SK-N-SH (cell line): ENCODE measurements around the gene TOP3B. TPM values are rescaled to one million over a fixed set of nuclear protein-coding genes. Genes with fewer than 3 reads are reported as not detected.

ENCODE experiments used
- CTCF ChIA-PET: fragments of 300-600, 350-600 bp; formaldehyde crosslinking; extraction: SDS; loops from one replicate; lab custom pipeline; 2021; lab: Yijun Ruan, JAX
- POLR2A ChIA-PET: fragments of 350-600 bp; sonication (Branson Sonifier 250); formaldehyde crosslinking; extraction: SDS; loops from one replicate; lab custom pipeline; 2020; ENCODE audit warnings: antibody characterized with exemption, inconsistent platforms; lab: Yijun Ruan, JAX
- DNase-seq: peaks from one replicate; pipeline ENCODE4 v3.0.0; 2012
- H2AFZ ChIP-seq: fragments of 200-600 bp; sonication (generic); 2 replicates; pipeline ENCODE4 v1.8.1; 2016; ENCODE audit warnings: antibody characterized with exemption, mild to moderate bottlenecking, low read depth
- H3F3A ChIP-seq: fragments of 200-600 bp; sonication (generic); replicated peaks from 2 replicates; pipeline ENCODE3; 2016; ENCODE audit warnings: antibody characterized with exemption, mild to moderate bottlenecking; ENCODE audit not compliant: insufficient read depth
- H3K27ac ChIP-seq, 2 experiments: fragments of 200-500 bp in 1 of 2; fragments of 200-600 bp in 1 of 2; sonication (Bioruptor generic) in 1 of 2; sonication (generic), shearing (Covaris generic) in 1 of 2; 2 replicates each; pipeline versions ENCODE4 v1.5.1 to v1.6.1; 2014 to 2016; ENCODE audit warnings: low read depth in 2 of 2, inconsistent platforms in 1 of 2, low read length in 1 of 2, mild to moderate bottlenecking in 1 of 2, mixed read lengths in 1 of 2
- H3K27me3 ChIP-seq: fragments of 200-600 bp; sonication (generic), shearing (Covaris generic); 2 replicates; pipeline ENCODE4 v1.6.1; 2016; ENCODE audit warnings: mixed run types; ENCODE audit not compliant: insufficient read depth
- H3K36me3 ChIP-seq, 2 experiments: fragments of 200-500 bp in 1 of 2; fragments of 200-600 bp in 1 of 2; sonication (Bioruptor generic) in 1 of 2; sonication (generic) in 1 of 2; replicated peaks in 1 of 2; 2 replicates each; pipeline versions ENCODE3 to v1.5.1; 2014 to 2016; ENCODE audit warnings: low read length in 1 of 2, mild to moderate bottlenecking in 1 of 2; ENCODE audit not compliant: insufficient read depth in 2 of 2, control insufficient read depth in 1 of 2
- H3K4me1 ChIP-seq, 2 experiments: fragments of 200-500 bp in 1 of 2; fragments of 200-600 bp in 1 of 2; sonication (Bioruptor generic) in 1 of 2; sonication (generic), shearing (Covaris generic) in 1 of 2; 2 replicates each; pipeline versions ENCODE4 v1.5.1 to v1.6.1; 2014 to 2016; ENCODE audit warnings: low read depth in 1 of 2, low read length in 1 of 2, mixed run types in 1 of 2; ENCODE audit not compliant: insufficient read depth in 2 of 2, control insufficient read depth in 1 of 2
- H3K4me2 ChIP-seq: fragments of 200-600 bp; sonication (generic), shearing (Covaris generic); 2 replicates; pipeline ENCODE4 v1.6.1; 2017; ENCODE audit warnings: mixed run types
- H3K4me3 ChIP-seq, 2 experiments: fragments of 200-500 bp in 1 of 2; fragments of 200-600 bp in 1 of 2; sonication (Bioruptor generic) in 1 of 2; sonication (generic), shearing (Covaris generic) in 1 of 2; 2 replicates each; pipeline versions ENCODE4 v1.5.1 to v1.8.1; 2014 to 2016; ENCODE audit warnings: low read depth in 2 of 2, inconsistent platforms in 1 of 2, low read length in 1 of 2, mild to moderate bottlenecking in 1 of 2, mixed read lengths in 1 of 2, moderate library complexity in 1 of 2
- H3K79me2 ChIP-seq: fragments of 200-600 bp; sonication (generic); 2 replicates; pipeline ENCODE4 v1.8.1; 2017; ENCODE audit warnings: mild to moderate bottlenecking; ENCODE audit not compliant: insufficient read depth
- H3K9ac ChIP-seq: fragments of 200-600 bp; sonication (generic); 2 replicates; pipeline ENCODE4 v1.6.1; 2017; ENCODE audit warnings: mixed run types
- H3K9me2 ChIP-seq: fragments of 200-600 bp; sonication (generic); 2 replicates; pipeline ENCODE4 v1.6.1; 2017; ENCODE audit warnings: mixed run types
- H3K9me3 ChIP-seq: fragments of 200-600 bp; sonication (generic); 2 replicates; pipeline ENCODE4 v1.6.1; 2017; ENCODE audit warnings: mixed run types, mild to moderate bottlenecking, moderate library complexity
- H4K20me1 ChIP-seq: fragments of 200-600 bp; sonication (generic); 2 replicates; pipeline ENCODE4 v1.6.1; 2017; ENCODE audit warnings: mild to moderate bottlenecking, mixed run types; ENCODE audit not compliant: insufficient read depth
- CHD2 ChIP-seq: fragments of 150-350 bp; IDR thresholded peaks from 2 replicates; pipeline ENCODE4 v1.6.1; 2018; ENCODE audit warnings: low read length; ENCODE audit not compliant: partially characterized antibody
- ELF1 ChIP-seq: IDR thresholded peaks from 2 replicates; pipeline ENCODE4 v1.4.0; 2012
- EZH2phosphoT487 ChIP-seq: fragments of 200-600 bp; sonication (generic); IDR thresholded peaks from 2 replicates; pipeline ENCODE4 v1.6.1; 2017; ENCODE audit warnings: low read depth, mixed run types, mild to moderate bottlenecking, antibody characterized with exemption, moderate library complexity, borderline replicate concordance
- FOXM1 ChIP-seq: IDR thresholded peaks from 2 replicates; pipeline ENCODE4 v1.4.0; 2012; ENCODE audit warnings: low read depth, mild to moderate bottlenecking
- GABPA ChIP-seq: IDR thresholded peaks from 2 replicates; pipeline ENCODE4 v1.4.0; 2012; ENCODE audit warnings: low read depth, mild to moderate bottlenecking
- JUND ChIP-seq: IDR thresholded peaks from 2 replicates; pipeline ENCODE4 v1.4.0; 2012
- MAX ChIP-seq: IDR thresholded peaks from 2 replicates; pipeline ENCODE4 v1.4.0; 2012; ENCODE audit warnings: low read depth
- MEF2A ChIP-seq: IDR thresholded peaks from 2 replicates; pipeline ENCODE4 v1.4.0; 2012; ENCODE audit warnings: low read depth, borderline replicate concordance
- MXI1 ChIP-seq: IDR thresholded peaks from 2 replicates; pipeline ENCODE4 v1.6.1; 2012; ENCODE audit warnings: mild to moderate bottlenecking, low read depth, low read length, improper control_type of control experiment
- NFIC ChIP-seq: IDR thresholded peaks from 2 replicates; pipeline ENCODE4 v1.4.0; 2012; ENCODE audit warnings: borderline replicate concordance
- NRF1 ChIP-seq: IDR thresholded peaks from 2 replicates; pipeline ENCODE4 v1.6.1; 2012; ENCODE audit warnings: low read depth, mild to moderate bottlenecking, low read length
- POLR2AphosphoS5 ChIP-seq: IDR thresholded peaks from 2 replicates; pipeline ENCODE4 v1.6.1; 2012; ENCODE audit warnings: low read depth, low read length
- RCOR1 ChIP-seq: fragments of 150-350 bp; IDR thresholded peaks from 2 replicates; pipeline ENCODE4 v1.6.1; 2017; ENCODE audit warnings: antibody characterized with exemption, low read length
- RFX5 ChIP-seq: IDR thresholded peaks from 2 replicates; pipeline ENCODE4 v1.6.1; 2012; ENCODE audit warnings: mild to moderate bottlenecking, improper control_type of control experiment, low read length
- RXRA ChIP-seq: IDR thresholded peaks from 2 replicates; pipeline ENCODE4 v1.4.0; 2012; ENCODE audit warnings: low read depth, mild to moderate bottlenecking, borderline replicate concordance
- USF2 ChIP-seq: fragments of 150-350 bp; IDR thresholded peaks from 2 replicates; pipeline ENCODE4 v1.6.1; 2017; ENCODE audit warnings: antibody characterized with exemption, low read length, low read depth, borderline replicate concordance
- YY1 ChIP-seq: IDR thresholded peaks from 2 replicates; pipeline ENCODE4 v1.4.0; 2012; ENCODE audit warnings: low read depth, mild to moderate bottlenecking
- WGBS: methylation state at CpG from one replicate; pipeline ENCODE4 v1.1.6; 2017; ENCODE audit warnings: low lambda C conversion rate; 5-methylcytosine and 5-hydroxymethylcytosine counted together
- polyA plus RNA-seq, 3 experiments: library from polyadenylated mRNA; depleted of rRNA; stranded (reverse); fragments of >200 nt; gene quantifications; 2 replicates each; pipeline ENCODE4 v1.2.3, GENCODE V29; 2012
- TF ChIP-seq, protein P1 (sequence below): IDR thresholded peaks from 2 replicates; pipeline ENCODE4 v1.4.0; 2012; ENCODE audit warnings: low read depth, borderline replicate concordance
- TF ChIP-seq, protein P2 (sequence below): IDR thresholded peaks from 2 replicates; pipeline ENCODE4 v1.4.0; 2012; ENCODE audit warnings: low read depth, borderline replicate concordance
- TF ChIP-seq, protein P3 (sequence below): fragments of 150-350 bp; IDR thresholded peaks from 2 replicates; pipeline ENCODE4 v1.6.1; 2016; ENCODE audit warnings: mild to moderate bottlenecking, low read depth, low read length

TOP3B gene
- polyA plus RNA-seq, 1 of the 3 experiments (the other 2 are of a cell fraction): 14.4 TPM

GRCh38 chr22:21962655-21962949 is 20.0 kb downstream of the TOP3B start:
- Histone ChIP-seq H3K27ac (no peak overlapping the region), H2AFZ (no peak overlapping the region), H3K9ac (no peak overlapping the region), H3K9me2 (no peaks in the 10 kb centered on the region), H3F3A (no peaks in the 10 kb centered on the region), H3K4me3 (no peak overlapping the region), H3K36me3 (peaks cover 20 to 70% of the 10 kb centered on the region in 2 experiments), H3K4me1 (no peaks in the 10 kb centered on the region), H4K20me1 (no peaks in the 10 kb centered on the region), H3K79me2 (no peaks in the 10 kb centered on the region), H3K4me2 (no peak overlapping the region), H3K9me3 (no peaks in the 10 kb centered on the region), H3K27me3 (no peaks in the 10 kb centered on the region)
- TF ChIP-seq FOXM1 (no peak), GABPA (no peak), RXRA (no peak), RFX5 (no peak), CHD2 (no peak), MEF2A (no peak), YY1 (no peak), USF2 (no peak), EZH2phosphoT487 (no peak), RCOR1 (no peak)
- TF ChIP-seq, protein P1, sequence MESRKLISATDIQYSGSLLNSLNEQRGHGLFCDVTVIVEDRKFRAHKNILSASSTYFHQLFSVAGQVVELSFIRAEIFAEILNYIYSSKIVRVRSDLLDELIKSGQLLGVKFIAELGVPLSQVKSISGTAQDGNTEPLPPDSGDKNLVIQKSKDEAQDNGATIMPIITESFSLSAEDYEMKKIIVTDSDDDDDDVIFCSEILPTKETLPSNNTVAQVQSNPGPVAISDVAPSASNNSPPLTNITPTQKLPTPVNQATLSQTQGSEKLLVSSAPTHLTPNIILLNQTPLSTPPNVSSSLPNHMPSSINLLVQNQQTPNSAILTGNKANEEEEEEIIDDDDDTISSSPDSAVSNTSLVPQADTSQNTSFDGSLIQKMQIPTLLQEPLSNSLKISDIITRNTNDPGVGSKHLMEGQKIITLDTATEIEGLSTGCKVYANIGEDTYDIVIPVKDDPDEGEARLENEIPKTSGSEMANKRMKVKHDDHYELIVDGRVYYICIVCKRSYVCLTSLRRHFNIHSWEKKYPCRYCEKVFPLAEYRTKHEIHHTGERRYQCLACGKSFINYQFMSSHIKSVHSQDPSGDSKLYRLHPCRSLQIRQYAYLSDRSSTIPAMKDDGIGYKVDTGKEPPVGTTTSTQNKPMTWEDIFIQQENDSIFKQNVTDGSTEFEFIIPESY: no peak
- TF ChIP-seq, protein P2, sequence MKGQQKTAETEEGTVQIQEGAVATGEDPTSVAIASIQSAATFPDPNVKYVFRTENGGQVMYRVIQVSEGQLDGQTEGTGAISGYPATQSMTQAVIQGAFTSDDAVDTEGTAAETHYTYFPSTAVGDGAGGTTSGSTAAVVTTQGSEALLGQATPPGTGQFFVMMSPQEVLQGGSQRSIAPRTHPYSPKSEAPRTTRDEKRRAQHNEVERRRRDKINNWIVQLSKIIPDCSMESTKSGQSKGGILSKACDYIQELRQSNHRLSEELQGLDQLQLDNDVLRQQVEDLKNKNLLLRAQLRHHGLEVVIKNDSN: no peak
- ChIA-PET POLR2A (interaction anchor here (0.7 kb wide), 1 partner anchor 19 kb away, joined by 4 read pairs; no protein-coding TSS in a partner anchor), CTCF (interaction anchor here (1.2 to 3.0 kb wide), 3 partner anchors 8 to 25 kb away, joined by 3 to 16 read pairs (median 3); no protein-coding TSS in a partner anchor)
- 95% methylated on average over 10 of the region's 11 CpGs for WGBS
- no peak for DNase-seq

DNA sequence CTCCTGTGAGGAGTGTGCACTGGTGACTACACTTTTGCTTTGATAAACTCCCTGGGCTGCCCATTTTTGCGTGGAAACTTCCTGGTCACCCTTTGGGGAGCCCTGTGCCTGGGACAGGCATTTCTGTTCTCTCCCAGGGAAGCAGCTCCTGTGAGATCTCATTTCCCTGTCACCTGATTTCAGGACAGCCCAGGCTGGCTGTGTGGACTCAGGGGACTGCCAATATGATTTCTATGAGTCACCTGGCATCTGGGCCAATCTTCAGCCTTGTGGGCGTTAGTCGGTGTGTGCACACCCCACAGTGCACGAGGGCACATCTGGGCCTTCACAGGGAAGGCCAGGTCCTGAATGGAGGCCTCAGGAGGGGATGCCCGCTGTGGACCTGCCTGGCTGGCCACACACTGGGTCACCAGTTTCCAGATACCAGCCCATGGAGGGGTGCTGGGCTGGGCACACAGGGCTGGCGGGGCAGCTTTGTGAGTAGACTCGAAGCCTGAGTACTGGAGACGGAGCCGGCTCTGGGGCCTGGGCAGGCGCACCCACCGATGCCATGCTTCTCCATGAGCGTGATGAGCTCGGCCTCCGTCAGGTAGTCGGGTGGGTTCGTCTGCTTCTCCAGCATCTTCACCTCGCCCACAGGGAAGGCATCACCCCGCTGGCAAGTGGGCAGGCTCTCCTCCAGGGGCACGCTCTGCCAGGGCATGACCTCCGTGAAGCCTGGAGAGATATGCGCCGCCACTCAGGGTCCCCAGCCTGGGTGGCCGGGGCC is 20.5 kb downstream of the TOP3B start:
- ChIA-PET CTCF (interaction anchor here (1.4 to 3.0 kb wide), 3 partner anchors 8 to 10 kb away, joined by 3 to 16 read pairs (median 10); partner anchors contain the start of gene PPM1F), POLR2A (no interaction called here)
- no peaks in the 10 kb centered on the region for H3K9me2 ChIP-seq
- no peaks in the 10 kb centered on the region for H3K9me3 ChIP-seq
- WGBS: 83% methylated on average over 22 of the region's 23 CpGs
- H2AFZ ChIP-seq: no peak overlapping the region
- no peaks in the 10 kb centered on the region for H3K4me1 ChIP-seq
- H3F3A ChIP-seq: no peaks in the 10 kb centered on the region
- no peaks in the 10 kb centered on the region for H3K79me2 ChIP-seq
- no peaks in the 10 kb centered on the region for H3K27me3 ChIP-seq
- H4K20me1 ChIP-seq: no peaks in the 10 kb centered on the region
- peaks cover 20 to 65% of the 10 kb centered on the region in 2 experiments for H3K36me3 ChIP-seq
- no peak overlapping the region for H3K27ac ChIP-seq
- H3K4me2 ChIP-seq: no peak overlapping the region
- H3K9ac ChIP-seq: no peak overlapping the region
- no peak overlapping the region for H3K4me3 ChIP-seq
- DNase-seq: no peak
- TF ChIP-seq ELF1 (no peak), JUND (no peak), RFX5 (no peak), POLR2AphosphoS5 (no peak), MXI1 (no peak), MAX (no peak), NRF1 (no peak), NFIC (no peak), GABPA (no peak)
- TF ChIP-seq, protein P3, sequence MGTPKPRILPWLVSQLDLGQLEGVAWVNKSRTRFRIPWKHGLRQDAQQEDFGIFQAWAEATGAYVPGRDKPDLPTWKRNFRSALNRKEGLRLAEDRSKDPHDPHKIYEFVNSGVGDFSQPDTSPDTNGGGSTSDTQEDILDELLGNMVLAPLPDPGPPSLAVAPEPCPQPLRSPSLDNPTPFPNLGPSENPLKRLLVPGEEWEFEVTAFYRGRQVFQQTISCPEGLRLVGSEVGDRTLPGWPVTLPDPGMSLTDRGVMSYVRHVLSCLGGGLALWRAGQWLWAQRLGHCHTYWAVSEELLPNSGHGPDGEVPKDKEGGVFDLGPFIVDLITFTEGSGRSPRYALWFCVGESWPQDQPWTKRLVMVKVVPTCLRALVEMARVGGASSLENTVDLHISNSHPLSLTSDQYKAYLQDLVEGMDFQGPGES: no peak
- TF ChIP-seq, protein P2: no peak
